GM18505 (cell line): ENCODE measurements around the gene NUDT5.

Experiments used
- ATAC-seq: cut with Tn5 transposase; IDR thresholded peaks from one replicate; pipeline ENCODE4 v1.9.1; 2021; ENCODE audit not compliant: unreplicated experiment
- POLR2A ChIP-seq: IDR thresholded peaks from 4 replicates; pipeline ENCODE4 v1.6.1; 2011; ENCODE audit warnings: borderline replicate concordance; ENCODE audit not compliant: insufficient read depth, insufficient read length; ENCODE audit errors: extremely low read depth

The NUDT5 gene

GRCh38 chr10:12129222-12130111 is 66.2 kb downstream of the NUDT5 start, which contains the start of gene SEC61A2:
Gene SEC61A2 (plus strand): TSS chr10:12129677. CDS start chr10:12129788, 111 bp downstream.
- TF ChIP-seq POLR2A = peak; percentile 73
- ATAC-seq = peak; percentile 87

GRCh38 chr10:12121673-12122072 is 74.0 kb downstream of the NUDT5 start:
- TF ChIP-seq POLR2A = no peak
- no peak for ATAC-seq
